ENCODE measurements around the gene BRICD5.
"Not testable (repeated sequence)": the region's sequence is repeated elsewhere in the genome, so short reads cannot be mapped to it uniquely, and the experiment has no call there.

BRICD5 gene

DNA sequence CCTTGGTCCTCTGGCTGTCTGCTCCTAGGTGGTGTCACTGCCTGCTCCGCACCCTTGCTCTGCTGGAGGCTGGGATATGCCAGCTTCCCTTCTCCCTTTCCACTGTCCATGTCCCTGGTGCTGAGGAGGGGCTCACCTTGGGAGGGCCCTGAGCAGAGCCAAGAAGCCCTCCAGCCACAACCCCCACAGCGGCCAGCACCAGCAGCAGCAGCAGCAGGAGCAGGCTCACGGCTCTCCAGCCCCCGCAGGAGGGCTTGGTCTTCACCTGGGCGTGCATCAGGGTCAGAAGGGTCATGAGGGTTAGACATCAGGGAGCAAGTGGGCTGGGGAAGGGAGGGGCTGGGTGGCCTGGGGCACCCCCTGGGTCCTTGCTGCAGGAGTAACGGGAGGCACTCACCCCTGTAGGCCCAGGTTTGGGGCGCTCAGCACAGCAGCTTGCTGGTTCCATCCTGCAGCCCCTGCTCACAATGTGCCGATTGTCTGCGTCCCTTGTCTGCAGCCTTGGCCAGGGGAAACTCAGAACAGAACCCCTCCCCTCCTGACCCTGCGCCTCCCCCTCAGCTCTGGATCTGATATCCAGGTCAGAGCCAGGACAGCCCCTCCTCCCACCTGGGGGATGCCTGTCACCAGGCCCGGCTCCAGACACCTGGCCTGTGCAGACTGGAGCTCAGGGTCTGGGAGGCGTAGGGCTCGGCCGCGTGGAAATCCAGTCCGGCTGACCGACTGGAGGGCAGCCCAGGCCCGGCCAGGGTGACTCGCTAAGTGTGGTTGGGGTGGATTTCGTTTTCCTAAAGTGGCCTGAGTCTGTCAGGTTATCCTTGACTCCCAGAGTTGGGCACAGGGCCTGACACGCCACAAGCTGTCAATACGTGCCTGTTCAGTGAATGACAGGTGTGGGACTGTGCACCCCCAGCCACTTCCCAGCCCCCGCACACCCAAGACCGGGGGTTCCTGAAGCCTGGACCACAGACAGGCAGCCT, at the start of gene BRICD5:
BRICD5 (minus strand) TSS at position 478 of the 980 bp plus-strand sequence; CDS start at position 448, 30 bp downstream.
- no peak for DNase-seq (ENCODE audit: low read depth)

DNA sequence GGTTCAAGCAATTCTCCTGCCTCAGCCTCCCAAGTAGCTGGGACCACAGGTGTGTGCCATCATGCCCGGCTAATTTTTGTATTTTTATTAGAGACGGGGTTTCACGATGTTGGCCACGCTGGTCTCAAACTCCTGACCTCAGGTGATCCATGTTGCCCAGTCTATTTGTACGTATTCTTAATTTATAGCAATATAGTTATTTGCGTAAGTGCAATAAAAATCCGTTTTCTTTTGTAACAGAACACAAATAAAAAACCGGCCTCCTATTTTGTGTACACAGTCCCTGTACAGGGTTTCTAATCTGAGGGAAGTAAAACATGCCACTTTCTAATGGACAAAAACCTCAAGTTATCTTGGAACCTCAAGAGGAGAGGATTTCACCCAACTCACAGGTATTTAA, 49.6 kb upstream of the BRICD5 start:
- DNase-seq (ENCODE audit: low read depth): no peak

DNA sequence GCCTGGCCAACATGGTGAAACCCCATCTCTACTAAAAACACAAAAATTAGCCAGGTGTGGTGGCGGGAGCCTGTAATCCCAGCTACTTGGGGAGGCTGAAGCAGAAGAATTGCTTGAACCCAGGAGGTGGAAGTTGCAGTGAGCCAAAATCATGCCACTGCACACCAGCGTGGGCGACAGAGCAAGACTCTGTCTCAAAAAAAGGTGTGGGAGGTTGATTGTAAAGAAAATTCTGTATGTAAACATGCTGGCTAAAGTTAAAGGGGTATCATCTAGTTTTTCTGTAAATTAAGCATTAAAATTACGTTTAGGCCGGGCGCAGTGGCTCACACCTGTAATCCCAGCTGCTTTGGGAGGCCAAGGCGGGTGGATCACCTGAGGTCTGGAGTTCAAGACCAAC, 47.9 kb upstream of the BRICD5 start:
- DNase-seq (ENCODE audit: low read depth): not testable (repeated sequence)

DNA sequence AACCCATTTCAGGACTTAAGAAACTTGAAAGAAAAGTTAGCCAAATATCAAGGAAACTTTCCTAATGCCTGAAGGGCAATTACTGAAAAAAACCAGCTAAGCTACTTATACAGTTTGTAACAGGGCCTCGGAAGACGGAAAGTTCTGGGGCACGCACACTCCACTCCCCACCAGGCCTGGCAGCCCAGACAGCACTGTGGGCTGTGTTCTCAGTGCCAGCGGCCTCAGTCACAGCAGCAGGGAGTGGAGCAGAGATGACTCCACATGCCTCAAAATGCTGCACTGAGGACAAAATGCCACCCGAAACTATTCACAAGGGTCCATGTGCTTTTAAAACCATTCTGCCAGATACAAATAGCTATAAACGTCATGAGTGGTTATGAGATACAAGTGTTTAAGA, 47.1 kb upstream of the BRICD5 start:
- no peak for DNase-seq (ENCODE audit: low read depth)

DNA sequence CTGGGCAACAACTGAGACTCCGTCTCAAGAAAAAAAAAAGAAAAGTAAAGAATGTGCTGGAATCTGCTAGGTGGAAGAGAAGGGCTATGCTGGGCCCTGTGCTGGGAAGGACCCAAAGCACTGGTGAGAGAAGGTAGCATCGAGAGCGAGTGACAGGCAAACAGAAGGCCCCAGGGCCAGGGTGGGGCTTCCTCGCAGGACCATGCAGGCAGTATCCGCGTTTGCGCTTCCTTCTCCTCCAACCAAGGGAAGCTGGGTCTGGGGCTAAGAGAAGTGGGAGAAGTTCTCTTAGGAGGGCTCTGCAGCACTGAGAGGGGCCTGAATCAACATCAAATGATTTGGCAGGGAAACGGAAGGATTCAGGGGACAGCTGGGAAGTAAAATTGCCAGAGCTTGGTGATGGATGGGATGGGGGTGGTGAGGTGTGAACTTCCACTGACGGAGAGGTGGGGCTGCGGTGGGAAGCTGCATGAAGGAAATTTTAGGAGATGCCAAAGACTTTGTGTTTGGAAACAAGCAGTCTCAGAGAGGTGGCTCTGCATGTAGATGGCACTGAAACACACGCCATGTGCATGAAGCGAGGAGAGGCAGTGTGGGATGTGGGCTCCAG, 46.0 kb upstream of the BRICD5 start:
- DNase-seq (ENCODE audit: low read depth): no peak

DNA sequence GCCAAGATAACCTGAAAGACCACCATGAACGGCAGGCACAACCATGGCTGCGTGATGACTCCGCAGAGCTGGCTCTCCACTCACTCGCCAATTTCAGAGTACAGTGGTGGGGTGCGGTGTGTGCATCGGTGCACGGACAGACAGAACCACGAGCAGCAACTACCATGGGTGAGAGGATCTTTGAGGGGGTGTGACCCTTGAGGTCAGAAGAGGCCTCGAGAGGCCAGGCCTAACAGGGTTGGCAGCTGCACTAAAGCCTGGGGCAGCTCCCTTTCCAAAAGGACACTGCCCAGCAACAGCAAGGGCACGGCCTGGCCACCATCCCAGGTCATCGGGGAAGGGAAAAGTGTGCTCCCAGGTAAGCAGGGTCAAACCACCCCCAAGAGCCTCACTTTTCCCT, 42.6 kb upstream of the BRICD5 start:
- no peak for DNase-seq (ENCODE audit: low read depth)

DNA sequence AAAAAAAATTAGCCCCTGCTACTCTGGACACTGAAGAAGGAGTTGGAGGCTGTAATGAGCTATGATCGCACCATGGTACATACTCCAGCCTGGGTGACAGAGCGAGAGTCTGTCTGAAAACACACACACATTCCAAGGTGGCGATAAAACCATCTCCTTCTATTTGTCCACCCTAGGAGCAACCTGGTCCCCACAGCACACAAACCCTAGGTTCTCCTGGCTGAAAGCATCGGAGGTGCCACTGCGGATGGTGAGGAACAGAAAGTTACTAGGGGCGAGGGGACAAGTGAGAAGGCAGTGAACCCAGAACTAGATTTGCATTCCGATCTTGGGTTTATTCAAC, 42.1 kb upstream of the BRICD5 start:
- DNase-seq (ENCODE audit: low read depth): no peak

GRCh38 chr16:2251296-2252111, 40.8 kb upstream of the BRICD5 start, which contains the start of gene ECI1:
ECI1 (minus strand) TSS chr16:2251587; CDS start chr16:2251566, 21 bp downstream.
- peak; percentile 60 for DNase-seq (ENCODE audit: low read depth)

DNA sequence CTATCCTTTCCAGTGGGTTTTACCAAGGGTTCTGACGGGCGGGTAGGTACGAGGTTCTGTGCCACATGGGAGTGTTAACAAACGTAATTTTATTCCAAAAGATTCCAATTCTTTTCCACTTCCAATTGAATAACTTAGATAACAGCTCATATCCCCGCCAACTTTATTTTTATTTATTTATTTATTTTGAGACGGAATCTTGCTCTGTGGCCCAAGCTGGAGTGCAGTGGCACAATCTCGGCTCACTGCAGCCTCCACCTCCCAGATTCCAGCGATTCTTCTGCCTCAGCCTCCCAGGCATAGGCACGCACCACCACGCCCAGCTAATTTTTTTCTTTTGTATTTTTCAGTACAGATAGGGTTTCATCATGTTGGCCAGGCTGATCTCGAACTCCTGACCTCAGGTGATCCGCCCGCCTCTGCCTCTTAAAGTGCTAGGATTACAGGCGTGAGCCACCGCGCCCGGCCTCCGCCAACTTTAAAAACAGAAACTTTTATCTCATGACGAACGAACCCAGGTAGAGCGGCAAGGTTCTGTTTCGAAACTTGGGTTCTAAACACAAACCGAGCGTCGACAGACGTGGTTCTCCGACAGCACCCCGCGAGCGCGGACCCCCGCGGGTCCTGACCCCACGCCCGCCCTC, 40.1 kb upstream of the BRICD5 start:
- DNase-seq (ENCODE audit: low read depth): no peak

GRCh38 chr16:2246301-2246885, 35.7 kb upstream of the BRICD5 start:
- no peak for DNase-seq (ENCODE audit: low read depth)

DNA sequence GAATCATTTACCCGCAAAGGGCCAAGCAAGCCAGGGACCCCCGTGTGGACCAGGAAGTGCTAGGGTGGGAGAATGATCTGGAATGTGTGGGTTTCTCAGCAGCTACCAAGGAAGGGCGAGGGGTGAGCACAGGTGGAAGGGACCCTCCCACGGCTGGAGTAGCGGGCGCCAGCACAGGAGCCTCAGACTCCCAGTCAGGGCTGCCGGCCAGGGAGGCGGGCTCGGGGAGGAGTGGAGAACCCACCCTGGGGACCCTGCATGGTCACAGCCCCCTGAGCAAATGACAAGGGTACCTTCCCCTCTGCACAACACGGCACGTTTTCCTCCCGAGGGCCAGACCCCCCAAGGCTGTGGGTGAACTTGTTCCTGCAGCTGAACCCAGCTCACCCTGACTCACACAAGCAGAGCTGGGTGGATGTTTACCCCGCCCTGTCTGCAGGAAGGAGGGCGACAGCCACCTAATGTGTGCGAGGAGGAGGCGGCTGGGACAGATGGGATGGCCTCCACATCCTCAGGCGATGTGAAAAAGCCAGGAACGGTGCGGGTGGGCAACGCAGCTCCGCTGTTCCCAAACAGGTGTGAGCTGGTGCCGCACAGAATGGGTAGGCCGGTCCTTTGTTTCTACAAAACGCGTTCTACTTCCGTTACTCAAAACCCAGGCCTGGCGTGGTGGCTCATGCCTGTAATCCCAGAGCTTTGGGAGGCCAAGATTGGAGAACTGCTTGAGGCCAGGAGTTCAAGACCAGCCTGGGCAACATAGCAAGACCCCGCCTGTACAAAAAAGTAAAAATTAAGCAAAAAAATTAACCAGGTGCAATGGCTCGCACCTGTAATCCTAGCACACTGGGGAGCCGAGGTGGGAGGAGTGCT, 34.5 kb upstream of the BRICD5 start:
- no peak for DNase-seq (ENCODE audit: low read depth)

DNA sequence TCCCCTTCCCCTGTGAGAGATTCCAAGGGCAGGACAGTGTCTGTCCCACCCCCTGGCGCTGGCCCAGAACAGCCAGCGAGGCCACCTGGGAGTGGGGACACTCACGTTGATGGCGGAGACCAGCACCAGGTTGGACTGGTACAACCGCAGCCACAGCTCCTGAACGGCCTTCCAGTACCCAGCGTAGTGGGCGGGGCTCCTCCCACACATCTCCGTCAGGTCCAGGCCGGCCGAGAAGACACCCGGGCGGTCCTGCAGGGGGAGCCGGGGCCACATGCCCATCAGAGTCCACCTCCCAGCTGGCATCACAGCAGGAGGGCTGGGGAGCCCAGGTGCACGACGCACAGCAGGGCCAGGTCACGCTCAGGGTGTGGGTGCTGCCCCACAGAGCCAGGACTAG, 33.6 kb upstream of the BRICD5 start:
- DNase-seq (ENCODE audit: low read depth): no peak

- no peak for DNase-seq (ENCODE audit: low read depth)
Observed at GRCh38 chr16:2243781-2244180, 33.1 kb upstream of the BRICD5 start.

DNA sequence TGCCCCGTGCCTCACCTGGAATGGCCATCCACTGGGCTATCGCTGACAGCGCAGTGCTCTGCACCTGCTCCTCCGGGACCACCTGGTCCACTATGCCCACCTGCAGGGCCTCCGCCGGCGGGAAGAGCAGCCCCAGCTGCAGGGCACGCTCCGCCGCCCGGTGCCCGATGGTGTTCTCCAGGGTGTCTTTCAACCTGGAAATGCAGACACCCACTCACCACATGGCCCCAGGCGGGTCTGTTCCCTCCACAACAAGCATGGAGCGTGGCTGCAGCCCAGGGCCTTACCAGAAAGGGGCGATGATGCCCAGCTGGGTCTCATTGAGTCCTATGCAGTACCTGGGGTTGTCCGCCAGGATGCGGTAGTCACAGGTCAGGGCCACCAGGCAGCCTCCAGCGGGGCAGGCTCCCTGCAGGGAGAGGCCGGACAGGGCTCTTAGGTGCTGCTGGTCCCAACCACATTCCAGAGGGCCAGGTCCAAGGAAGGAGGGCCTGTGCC, 32.4 kb upstream of the BRICD5 start:
- no peak for DNase-seq (ENCODE audit: low read depth)

GRCh38 chr16:2242598-2242997, 31.9 kb upstream of the BRICD5 start:
- no peak for DNase-seq (ENCODE audit: low read depth)

- DNase-seq (ENCODE audit: low read depth): not testable (repeated sequence)
Observed at GRCh38 chr16:2240331-2240730, 29.7 kb upstream of the BRICD5 start.

DNA sequence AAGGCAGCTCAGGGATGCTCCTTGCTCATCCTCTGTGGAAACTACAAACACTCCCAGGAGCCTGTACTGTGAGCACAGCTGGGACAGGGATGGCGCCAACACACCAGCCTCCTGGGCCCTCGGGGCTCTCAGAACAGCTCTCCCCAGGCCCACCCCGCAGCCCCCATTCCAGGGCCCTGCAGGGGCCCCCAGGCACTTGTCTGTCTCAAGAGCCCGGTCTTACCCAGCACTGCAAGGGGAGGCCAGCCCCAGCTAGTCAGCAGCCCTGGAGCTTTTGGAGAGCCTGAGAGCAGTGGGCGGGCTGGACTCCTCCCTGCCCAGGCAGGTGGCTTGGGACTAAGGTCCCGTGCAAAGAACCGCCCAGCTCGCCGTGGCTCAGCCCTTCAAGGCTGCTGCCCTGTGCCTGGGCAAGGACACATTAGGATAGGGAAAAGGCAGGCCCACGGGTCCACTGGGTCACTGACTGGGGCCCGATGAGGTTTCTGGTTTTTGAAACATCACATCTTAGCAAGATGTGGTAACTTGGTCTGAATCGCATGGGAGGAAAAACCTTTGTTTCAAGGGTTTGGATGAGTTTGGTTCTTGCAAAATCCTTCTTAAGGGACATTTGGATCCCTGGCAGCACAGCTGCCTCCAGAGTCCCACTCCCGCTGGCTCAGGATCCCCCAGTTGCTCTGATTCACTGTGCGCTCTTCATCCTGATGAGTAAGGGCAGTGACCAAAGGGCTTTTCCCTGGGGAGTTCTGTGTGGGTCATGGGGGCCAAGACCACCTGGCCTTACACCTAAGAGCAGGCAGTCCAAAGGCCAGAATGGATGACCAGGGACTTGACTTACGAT, 28.4 kb upstream of the BRICD5 start:
- DNase-seq (ENCODE audit: low read depth): no peak

GRCh38 chr16:2238150-2238837, 27.6 kb upstream of the BRICD5 start:
- DNase-seq (ENCODE audit: low read depth): no peak
